Naive thymus-derived CD4-positive, alpha-beta T cell (primary cell): ENCODE results near the gene ZNF665. TPM values are rescaled to one million over a fixed set of nuclear protein-coding genes. Genes with fewer than 3 reads are reported as not detected.
"Not testable (repeated sequence)": the region's sequence is repeated elsewhere in the genome, so short reads cannot be mapped to it uniquely, and the experiment has no call there.

ENCODE experiments used
- ATAC-seq: fragments of 150-1000 bp; cut with Tn5 transposase; 2 replicates; pipeline ENCODE4 v1.10.0; 2021; ENCODE audit warnings: mild to moderate bottlenecking, moderate library complexity
- CTCF ChIA-PET: fragments of 350-600 bp; sonication (Branson Sonifier 250); formaldehyde crosslinking; loops from one replicate; lab custom pipeline; 2021; ENCODE audit warnings: antibody characterized with exemption; lab: Charles Lee
- POLR2A ChIA-PET: fragments of 350-600 bp; sonication (Branson Sonifier 250); formaldehyde crosslinking; loops from one replicate; lab custom pipeline; 2021; ENCODE audit warnings: antibody characterized with exemption, inconsistent platforms; lab: Charles Lee
- DNase-seq, 9 donors: peaks; one replicate each; pipeline versions ENCODE4 v3.0.0 to v3.0.0-alpha.2; 2020 to 2022; ENCODE audit warnings: mixed read lengths in 1 of 9
- H3K27ac ChIP-seq: one replicate; pipeline ENCODE4 v1.7.0; 2013; ENCODE audit warnings: mild to moderate bottlenecking, low read depth, low read length, moderate library complexity
- H3K27me3 ChIP-seq, 2 donors: one replicate each; pipeline ENCODE4 v1.7.0; 2013; ENCODE audit warnings: low read length in 2 of 2, mild to moderate bottlenecking in 2 of 2, moderate library complexity in 2 of 2; ENCODE audit not compliant: control insufficient read depth in 2 of 2, insufficient read depth in 2 of 2
- H3K36me3 ChIP-seq, 3 experiments: 1 replicate in 2 of 3; 2 replicates in 1 of 3; pipeline ENCODE4 v1.7.0; 2013; ENCODE audit warnings: low read length in 3 of 3, mild to moderate bottlenecking in 3 of 3, moderate library complexity in 1 of 3; ENCODE audit not compliant: insufficient read depth in 3 of 3, control insufficient read depth in 2 of 3
- H3K4me1 ChIP-seq, 2 donors: one replicate each; pipeline ENCODE4 v1.7.0; 2013; ENCODE audit warnings: low read length in 2 of 2, mild to moderate bottlenecking in 2 of 2, moderate library complexity in 1 of 2; ENCODE audit not compliant: control insufficient read depth in 2 of 2, insufficient read depth in 2 of 2
- H3K4me3 ChIP-seq: 2 replicates; pipeline ENCODE4 v1.7.0; 2013; ENCODE audit warnings: mild to moderate bottlenecking, low read length
- H3K9me3 ChIP-seq, 3 experiments: 1 replicate in 2 of 3; 2 replicates in 1 of 3; pipeline ENCODE4 v1.7.0; 2013; ENCODE audit warnings: low read length in 3 of 3; ENCODE audit not compliant: control insufficient read depth in 2 of 3
- H3K27ac Mint-ChIP-seq, 9 donors: one replicate each; pipeline ENCODE4 v1.8.0; 2020 to 2022; ENCODE audit warnings: mixed read lengths in 9 of 9, mild to moderate bottlenecking in 8 of 9, moderate library complexity in 5 of 9, inconsistent platforms in 2 of 9
- H3K27me3 Mint-ChIP-seq, 5 donors: one replicate each; pipeline ENCODE4 v1.8.0; 2021 to 2022; ENCODE audit warnings: mixed read lengths in 5 of 5, mild to moderate bottlenecking in 1 of 5
- H3K36me3 Mint-ChIP-seq, 5 donors: one replicate each; pipeline ENCODE4 v1.8.0; 2020 to 2022; ENCODE audit warnings: mixed read lengths in 5 of 5, mild to moderate bottlenecking in 3 of 5, inconsistent platforms in 1 of 5
- H3K4me1 Mint-ChIP-seq, 7 donors: one replicate each; pipeline ENCODE4 v1.8.0; 2020 to 2022; ENCODE audit warnings: mixed read lengths in 7 of 7, mild to moderate bottlenecking in 3 of 7, inconsistent platforms in 1 of 7
- H3K4me3 Mint-ChIP-seq, 10 donors: one replicate each; pipeline ENCODE4 v1.8.0; 2020 to 2022; ENCODE audit warnings: mild to moderate bottlenecking in 10 of 10, mixed read lengths in 10 of 10, moderate library complexity in 6 of 10, inconsistent platforms in 2 of 10
- H3K9me3 Mint-ChIP-seq, 11 donors: one replicate each; pipeline ENCODE4 v1.8.0; 2020 to 2022; ENCODE audit warnings: mixed read lengths in 11 of 11, mild to moderate bottlenecking in 4 of 11, inconsistent platforms in 1 of 11, moderate library complexity in 1 of 11
- intact Hi-C, 2 donors: fragments of 100-400 bp; cut with micrococcal nuclease; formaldehyde crosslinking; loops; one replicate each; pipeline ENCODE4 v1.15.1; 2023
- polyA plus RNA-seq, 2 donors: library from polyadenylated mRNA; unstranded; fragments of 300-500 nt; fragmentation: Illumina TruSeq; gene quantifications; one replicate each; pipeline ENCODE4 v1.2.3, GENCODE V29; 2021
- total RNA-seq, 6 experiments: library from RNA in 5 of 6; stranded (reverse) in 5 of 6; gene quantifications; 1 replicate in 5 of 6; 2 replicates in 1 of 6; pipeline ENCODE4 v1.2.3 and lab custom pipeline; 2021 to 2026

ZNF665 gene
- total and polyA plus RNA-seq, 7 experiments from 2014 or later = 1.6 to 13.7 (median 5.6) TPM

DNA sequence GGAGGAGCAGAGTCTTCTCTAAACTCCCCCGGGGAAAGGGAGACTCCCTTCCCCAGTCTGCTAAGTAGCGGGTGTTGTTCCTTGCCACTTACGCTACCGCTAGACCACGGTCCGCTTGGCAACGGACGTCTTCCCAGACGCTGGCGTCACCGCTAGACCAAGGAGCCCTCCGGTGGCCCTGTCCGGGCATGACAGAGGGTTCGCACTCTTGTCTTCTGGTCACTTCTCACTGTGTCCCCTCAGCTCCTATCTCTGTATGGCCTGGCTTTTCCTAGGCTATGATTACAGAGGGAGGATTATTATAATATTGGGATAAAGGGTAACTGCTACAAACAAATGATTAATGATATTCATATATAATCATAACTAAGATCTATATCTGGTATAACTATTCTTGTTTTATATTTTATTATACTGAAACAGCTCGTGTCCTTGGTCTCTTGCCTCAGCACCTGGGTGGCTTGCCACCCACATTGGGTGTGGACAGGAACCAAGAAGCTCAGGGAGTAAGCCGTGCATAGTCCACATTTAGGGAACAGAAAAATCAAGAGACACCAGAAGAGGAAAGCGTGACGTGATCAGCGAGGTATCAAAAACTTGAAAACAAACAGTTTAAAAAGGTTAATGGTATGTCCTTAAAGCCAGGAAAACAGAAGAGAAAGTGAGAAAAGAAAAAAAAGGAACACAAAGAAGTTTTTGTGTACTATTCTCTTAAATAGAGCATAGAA is 7.8 kb downstream of the ZNF665 start:
- intact Hi-C loops, H3K27ac Mint-ChIP-seq, H3K27me3 ChIP-seq, ATAC-seq, CTCF ChIA-PET, H3K4me3 ChIP-seq, H3K4me1 Mint-ChIP-seq, DNase-seq, H3K27ac ChIP-seq, H3K4me1 ChIP-seq, POLR2A ChIA-PET, H3K27me3 Mint-ChIP-seq, H3K4me3 Mint-ChIP-seq: not testable (repeated sequence)
- Histone ChIP-seq H3K36me3 (peaks cover 0 to 21% (median 0%) of the 10 kb centered on the region in 3 experiments), H3K9me3 (peaks cover 0 to 12% (median 0%) of the 10 kb centered on the region in 3 experiments)
- Mint-ChIP-seq H3K9me3 (peaks cover 0 to 58% (median 23%) of the 10 kb centered on the region in 11 donors), H3K36me3 (peaks cover 14 to 51% (median 37%) of the 10 kb centered on the region in 5 donors)

- H3K27ac Mint-ChIP-seq = no peak overlapping the region
- ChIA-PET POLR2A (no interaction called here), CTCF (no interaction called here)
- H3K36me3 Mint-ChIP-seq = peaks cover 12 to 56% (median 38%) of the 10 kb centered on the region in 5 donors
- Histone ChIP-seq H3K27me3 (no peaks in the 10 kb centered on the region), H3K27ac (no peak overlapping the region), H3K9me3 (peaks cover 0 to 11% (median 0%) of the 10 kb centered on the region in 3 experiments), H3K4me1 (no peaks in the 10 kb centered on the region), H3K36me3 (peaks cover 0 to 25% (median 0%) of the 10 kb centered on the region in 3 experiments), H3K4me3 (no peak overlapping the region)
- no peak for ATAC-seq
- DNase-seq = no peak
- intact Hi-C loops = no loop called here
- no peaks in the 10 kb centered on the region for H3K27me3 Mint-ChIP-seq
- H3K4me1 Mint-ChIP-seq = no peaks in the 10 kb centered on the region
- peaks cover 0 to 65% (median 20%) of the 10 kb centered on the region in 11 donors for H3K9me3 Mint-ChIP-seq
- H3K4me3 Mint-ChIP-seq = no peak overlapping the region
Measured at GRCh38 chr19:53183146-53183764, 9.9 kb downstream of the ZNF665 start.

DNA sequence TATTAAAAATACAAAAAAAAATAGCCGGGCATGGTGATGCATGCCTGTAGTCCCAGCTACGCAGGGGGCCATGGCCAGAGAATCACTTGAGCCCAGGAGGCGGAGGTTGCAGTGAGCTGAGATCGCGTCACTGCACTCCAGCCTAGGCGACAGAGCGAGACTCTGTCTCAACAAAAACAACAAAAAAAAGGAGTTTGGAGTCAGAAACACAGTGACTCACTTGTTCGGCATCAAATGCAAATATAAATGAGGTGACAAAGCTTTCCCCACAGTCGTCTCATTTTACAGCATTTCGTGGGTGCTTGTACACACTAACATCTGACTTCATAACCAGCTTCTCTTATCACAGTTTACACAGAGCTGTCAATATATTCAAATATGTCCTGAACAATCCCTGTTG is 11.0 kb downstream of the ZNF665 start:
- no peak overlapping the region for H3K27ac ChIP-seq
- H3K27me3 ChIP-seq = no peaks in the 10 kb centered on the region
- Mint-ChIP-seq H3K27ac (no peak overlapping the region), H3K36me3 (peaks cover 12 to 63% (median 44%) of the 10 kb centered on the region in 5 donors), H3K4me1 (no peaks in the 10 kb centered on the region), H3K27me3 (no peaks in the 10 kb centered on the region), H3K4me3 (no peak overlapping the region), H3K9me3 (peaks cover 0 to 76% (median 29%) of the 10 kb centered on the region in 11 donors)
- DNase-seq (no peak), ATAC-seq (no peak)
- no peaks in the 10 kb centered on the region for H3K4me1 ChIP-seq
- ChIA-PET CTCF (no interaction called here), POLR2A (no interaction called here)
- peaks cover 0 to 18% (median 0%) of the 10 kb centered on the region in 3 experiments for H3K9me3 ChIP-seq
- H3K4me3 ChIP-seq = no peak overlapping the region
- intact Hi-C loops = no loop called here
- peaks cover 0 to 25% (median 0%) of the 10 kb centered on the region in 3 experiments for H3K36me3 ChIP-seq

GRCh38 chr19:53177986-53178385 is 15.2 kb downstream of the ZNF665 start:
- CTCF ChIA-PET = no interaction called here
- POLR2A ChIA-PET = no interaction called here
- ATAC-seq (no peak), DNase-seq (no peak)
- Histone ChIP-seq H3K4me3 (no peak overlapping the region), H3K27me3 (no peaks in the 10 kb centered on the region), H3K27ac (no peak overlapping the region), H3K4me1 (no peaks in the 10 kb centered on the region), H3K9me3 (peaks cover 0 to 33% (median 0%) of the 10 kb centered on the region in 3 experiments), H3K36me3 (peaks cover 0 to 23% (median 0%) of the 10 kb centered on the region in 3 experiments)
- intact Hi-C loops = no loop called here
- Mint-ChIP-seq H3K9me3 (peaks cover 3 to 89% (median 42%) of the 10 kb centered on the region in 11 donors), H3K27ac (no peak overlapping the region), H3K4me3 (no peak overlapping the region), H3K36me3 (peaks cover 25 to 70% (median 49%) of the 10 kb centered on the region in 5 donors), H3K4me1 (no peaks in the 10 kb centered on the region), H3K27me3 (no peaks in the 10 kb centered on the region)

DNA sequence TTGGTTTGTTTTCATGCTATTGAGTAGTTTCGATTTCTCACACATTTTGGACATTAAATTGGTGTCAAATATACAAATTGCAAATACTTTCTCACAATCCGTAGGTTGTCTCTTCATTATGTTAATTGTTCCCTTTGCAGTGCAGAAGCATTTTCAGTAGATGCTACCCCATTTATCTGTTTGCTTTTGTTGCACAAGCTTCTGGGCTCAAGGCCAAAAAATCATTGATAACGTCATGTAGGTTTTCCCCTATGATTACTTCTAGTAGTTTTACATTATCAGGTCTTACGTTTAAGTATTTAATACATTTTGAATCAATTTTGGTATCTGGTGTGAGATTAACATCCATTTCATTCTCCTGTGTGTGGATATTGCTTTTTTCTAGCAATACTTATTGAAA is 20.3 kb downstream of the ZNF665 start:
- Histone ChIP-seq H3K9me3 (peaks cover 0 to 34% (median 0%) of the 10 kb centered on the region in 3 experiments), H3K4me3 (no peak overlapping the region), H3K27ac (no peak overlapping the region), H3K4me1 (no peaks in the 10 kb centered on the region), H3K36me3 (peaks cover 0 to 4% (median 0%) of the 10 kb centered on the region in 3 experiments), H3K27me3 (no peaks in the 10 kb centered on the region)
- Mint-ChIP-seq H3K36me3 (peaks cover 18 to 69% (median 37%) of the 10 kb centered on the region in 5 donors), H3K9me3 (peaks cover 3 to 85% (median 49%) of the 10 kb centered on the region in 11 donors), H3K4me3 (no peak overlapping the region), H3K4me1 (no peaks in the 10 kb centered on the region), H3K27me3 (no peaks in the 10 kb centered on the region), H3K27ac (no peak overlapping the region)
- ChIA-PET POLR2A (no interaction called here), CTCF (no interaction called here)
- no peak for DNase-seq
- ATAC-seq = no peak
- intact Hi-C loops = no loop called here

DNA sequence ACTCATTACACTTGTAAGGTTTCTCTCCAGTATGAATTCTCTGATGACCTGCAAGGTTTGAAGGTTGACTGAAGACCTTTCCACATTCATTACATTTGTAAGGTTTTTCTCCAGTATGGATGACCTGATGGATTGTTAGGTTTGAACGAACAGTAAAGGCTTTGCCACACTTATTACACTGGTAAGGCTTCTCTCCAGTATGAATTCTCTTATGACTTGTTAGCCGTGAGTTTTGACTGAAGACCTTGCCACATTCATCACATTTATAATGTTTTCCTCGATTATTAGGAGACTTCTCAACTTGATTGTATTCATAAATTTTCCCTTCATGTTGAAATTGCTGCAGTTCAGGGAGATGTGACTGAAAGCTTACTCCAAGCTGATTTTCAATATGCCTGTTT is 27.5 kb downstream of the ZNF665 start:
- no peaks in the 10 kb centered on the region for H3K27me3 Mint-ChIP-seq
- DNase-seq = no peak
- H3K27ac Mint-ChIP-seq = no peak overlapping the region
- ChIA-PET CTCF (no interaction called here), POLR2A (no interaction called here)
- H3K4me3 Mint-ChIP-seq = no peak overlapping the region
- no peak for ATAC-seq
- H3K9me3 Mint-ChIP-seq = peaks cover 11 to 86% (median 58%) of the 10 kb centered on the region in 11 donors
- H3K27me3 ChIP-seq = no peaks in the 10 kb centered on the region
- H3K4me3 ChIP-seq = no peak overlapping the region
- H3K36me3 ChIP-seq = peaks cover 0 to 4% (median 0%) of the 10 kb centered on the region in 3 experiments
- no peak overlapping the region for H3K27ac ChIP-seq
- H3K4me1 ChIP-seq = no peaks in the 10 kb centered on the region
- peaks cover 19 to 39% (median 21%) of the 10 kb centered on the region in 5 donors for H3K36me3 Mint-ChIP-seq
- no peaks in the 10 kb centered on the region for H3K4me1 Mint-ChIP-seq
- intact Hi-C loops = no loop called here
- peaks cover 0 to 49% (median 6%) of the 10 kb centered on the region in 3 experiments for H3K9me3 ChIP-seq
